HG02970 (cell line): ENCODE results near the gene MACC1.

Experiments used
- ATAC-seq: cut with Tn5 transposase; IDR thresholded peaks from one replicate; pipeline ENCODE4 v1.9.1; 2021; ENCODE audit warnings: mild to moderate bottlenecking, moderate library complexity, moderate number of reproducible peaks; ENCODE audit not compliant: unreplicated experiment, low FRiP score

MACC1 gene

GRCh38 chr7:20185988-20186387, 31.2 kb downstream of the MACC1 start:
- no peak for ATAC-seq

- no peak for ATAC-seq
Observed at GRCh38 chr7:20183086-20183485, 34.1 kb downstream of the MACC1 start.

GRCh38 chr7:20176578-20177242, 40.5 kb downstream of the MACC1 start:
- no peak for ATAC-seq

- no peak for ATAC-seq
Observed at GRCh38 chr7:20173828-20174227, 43.4 kb downstream of the MACC1 start.

GRCh38 chr7:20172736-20173334, 44.3 kb downstream of the MACC1 start:
- ATAC-seq, result no peak

- ATAC-seq, result no peak
Observed at GRCh38 chr7:20170633-20171032, 46.6 kb downstream of the MACC1 start.

GRCh38 chr7:20165146-20165510, 52.1 kb downstream of the MACC1 start:
- ATAC-seq, result no peak

GRCh38 chr7:20164425-20165145, 52.6 kb downstream of the MACC1 start:
- ATAC-seq, result no peak

GRCh38 chr7:20162665-20163064, 54.5 kb downstream of the MACC1 start:
- no peak for ATAC-seq

GRCh38 chr7:20159226-20159747, 57.9 kb downstream of the MACC1 start:
- no peak for ATAC-seq

GRCh38 chr7:20158684-20159083, 58.5 kb downstream of the MACC1 start:
- ATAC-seq, result no peak

- no peak for ATAC-seq
Observed at GRCh38 chr7:20157456-20157855, 59.7 kb downstream of the MACC1 start.

GRCh38 chr7:20153999-20154398, 63.2 kb downstream of the MACC1 start:
- ATAC-seq, result no peak

- ATAC-seq, result no peak
Observed at GRCh38 chr7:20153567-20153966, 63.6 kb downstream of the MACC1 start.

- ATAC-seq, result no peak
Observed at GRCh38 chr7:20152511-20152910, 64.7 kb downstream of the MACC1 start.

GRCh38 chr7:20151708-20152456, 65.3 kb downstream of the MACC1 start:
- no peak for ATAC-seq

- no peak for ATAC-seq
Observed at GRCh38 chr7:20146451-20146850, 70.7 kb downstream of the MACC1 start.

- ATAC-seq, result no peak
Observed at GRCh38 chr7:20144801-20145200, 72.4 kb downstream of the MACC1 start.

- no peak for ATAC-seq
Observed at GRCh38 chr7:20141666-20142065, 75.5 kb downstream of the MACC1 start.

GRCh38 chr7:20141002-20141345, 76.2 kb downstream of the MACC1 start:
- no peak for ATAC-seq
